ENCODE data around the gene C19orf38.

C19orf38 gene

GRCh38 chr19:10918359-10918758 lies 70.1 kb downstream of the C19orf38 start:
- DNase-seq (ENCODE audit: extremely low read depth, low read depth), result no peak

More at GRCh38 chr19:10918359-10918758, 70.1 kb downstream of the C19orf38 start:
- TF ChIP-seq, protein P1, sequence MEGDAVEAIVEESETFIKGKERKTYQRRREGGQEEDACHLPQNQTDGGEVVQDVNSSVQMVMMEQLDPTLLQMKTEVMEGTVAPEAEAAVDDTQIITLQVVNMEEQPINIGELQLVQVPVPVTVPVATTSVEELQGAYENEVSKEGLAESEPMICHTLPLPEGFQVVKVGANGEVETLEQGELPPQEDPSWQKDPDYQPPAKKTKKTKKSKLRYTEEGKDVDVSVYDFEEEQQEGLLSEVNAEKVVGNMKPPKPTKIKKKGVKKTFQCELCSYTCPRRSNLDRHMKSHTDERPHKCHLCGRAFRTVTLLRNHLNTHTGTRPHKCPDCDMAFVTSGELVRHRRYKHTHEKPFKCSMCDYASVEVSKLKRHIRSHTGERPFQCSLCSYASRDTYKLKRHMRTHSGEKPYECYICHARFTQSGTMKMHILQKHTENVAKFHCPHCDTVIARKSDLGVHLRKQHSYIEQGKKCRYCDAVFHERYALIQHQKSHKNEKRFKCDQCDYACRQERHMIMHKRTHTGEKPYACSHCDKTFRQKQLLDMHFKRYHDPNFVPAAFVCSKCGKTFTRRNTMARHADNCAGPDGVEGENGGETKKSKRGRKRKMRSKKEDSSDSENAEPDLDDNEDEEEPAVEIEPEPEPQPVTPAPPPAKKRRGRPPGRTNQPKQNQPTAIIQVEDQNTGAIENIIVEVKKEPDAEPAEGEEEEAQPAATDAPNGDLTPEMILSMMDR (IDR thresholded peaks at IDR 0.05; ENCODE audit: low read depth, low read length, missing control alignments), result no peak
- no peak overlapping the region for H3K4me3 ChIP-seq (replicated peaks; ENCODE audit: low read depth, low read length)
